Gastroesophageal sphincter (tissue), 3 donors: Measurements from ENCODE around the gene ARPC5.

Source experiments
- EP300 ChIP-seq: sonication (generic); formaldehyde crosslinking; IDR thresholded peaks from one replicate; pipeline ENCODE4 v1.6.1; 2017; ENCODE audit warnings: antibody characterized with exemption, mild to moderate bottlenecking
- TF ChIP-seq, protein P1 (sequence below), 4 experiments: fragments of 200-600 bp in 2 of 4; fragments of 450-650 bp in 2 of 4; sonication (generic) in 1 of 4; IDR thresholded peaks; one replicate each; pipeline ENCODE4 v1.5.1; 2017 to 2019; ENCODE audit warnings: antibody characterized with exemption in 4 of 4, mild to moderate bottlenecking in 2 of 4, moderate library complexity in 2 of 4

DNA sequence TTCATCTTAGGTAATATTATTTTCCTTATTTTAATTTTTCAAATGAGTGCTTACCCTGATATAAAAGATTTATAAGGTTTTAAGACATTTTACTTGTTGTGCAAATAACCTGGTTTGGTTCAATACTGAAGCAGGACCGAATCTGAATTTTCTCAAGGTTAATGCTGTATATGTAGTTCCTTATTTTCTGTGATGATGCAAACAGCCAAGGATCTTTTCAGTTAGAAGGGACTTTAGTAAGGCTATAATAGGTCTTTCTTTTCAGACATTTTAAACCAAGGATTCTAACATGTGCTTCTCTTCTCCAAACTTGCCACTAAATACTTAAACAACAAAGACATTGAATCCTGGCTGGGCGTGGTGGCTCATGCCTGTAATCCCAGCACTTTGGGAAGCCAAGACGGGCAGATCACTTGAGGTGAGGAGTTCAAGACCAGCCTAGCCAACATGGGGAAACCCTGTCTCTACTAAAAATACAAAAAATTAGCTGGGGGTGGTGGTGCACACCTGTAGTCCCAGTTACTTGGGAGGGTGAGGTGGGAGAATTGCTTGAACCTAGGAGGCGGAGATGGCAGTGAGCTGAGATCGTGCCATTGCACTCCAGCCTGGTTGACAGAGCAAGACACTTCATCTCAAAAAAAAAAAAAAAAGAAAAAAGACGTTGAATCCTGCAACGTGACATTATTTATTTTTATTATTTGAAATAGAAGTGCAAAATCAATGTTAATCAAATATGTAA lies 3.2 kb upstream of the ARPC5 start:
- TF ChIP-seq, protein P1, sequence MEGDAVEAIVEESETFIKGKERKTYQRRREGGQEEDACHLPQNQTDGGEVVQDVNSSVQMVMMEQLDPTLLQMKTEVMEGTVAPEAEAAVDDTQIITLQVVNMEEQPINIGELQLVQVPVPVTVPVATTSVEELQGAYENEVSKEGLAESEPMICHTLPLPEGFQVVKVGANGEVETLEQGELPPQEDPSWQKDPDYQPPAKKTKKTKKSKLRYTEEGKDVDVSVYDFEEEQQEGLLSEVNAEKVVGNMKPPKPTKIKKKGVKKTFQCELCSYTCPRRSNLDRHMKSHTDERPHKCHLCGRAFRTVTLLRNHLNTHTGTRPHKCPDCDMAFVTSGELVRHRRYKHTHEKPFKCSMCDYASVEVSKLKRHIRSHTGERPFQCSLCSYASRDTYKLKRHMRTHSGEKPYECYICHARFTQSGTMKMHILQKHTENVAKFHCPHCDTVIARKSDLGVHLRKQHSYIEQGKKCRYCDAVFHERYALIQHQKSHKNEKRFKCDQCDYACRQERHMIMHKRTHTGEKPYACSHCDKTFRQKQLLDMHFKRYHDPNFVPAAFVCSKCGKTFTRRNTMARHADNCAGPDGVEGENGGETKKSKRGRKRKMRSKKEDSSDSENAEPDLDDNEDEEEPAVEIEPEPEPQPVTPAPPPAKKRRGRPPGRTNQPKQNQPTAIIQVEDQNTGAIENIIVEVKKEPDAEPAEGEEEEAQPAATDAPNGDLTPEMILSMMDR (IDR thresholded peaks at IDR 0.05): no peak
- no peak for TF ChIP-seq EP300
